Measurements from ENCODE around the gene MRPL46.
A peak's percentile ranks its signal among the peaks of the same experiment; 100 is the strongest.

The MRPL46 gene

DNA sequence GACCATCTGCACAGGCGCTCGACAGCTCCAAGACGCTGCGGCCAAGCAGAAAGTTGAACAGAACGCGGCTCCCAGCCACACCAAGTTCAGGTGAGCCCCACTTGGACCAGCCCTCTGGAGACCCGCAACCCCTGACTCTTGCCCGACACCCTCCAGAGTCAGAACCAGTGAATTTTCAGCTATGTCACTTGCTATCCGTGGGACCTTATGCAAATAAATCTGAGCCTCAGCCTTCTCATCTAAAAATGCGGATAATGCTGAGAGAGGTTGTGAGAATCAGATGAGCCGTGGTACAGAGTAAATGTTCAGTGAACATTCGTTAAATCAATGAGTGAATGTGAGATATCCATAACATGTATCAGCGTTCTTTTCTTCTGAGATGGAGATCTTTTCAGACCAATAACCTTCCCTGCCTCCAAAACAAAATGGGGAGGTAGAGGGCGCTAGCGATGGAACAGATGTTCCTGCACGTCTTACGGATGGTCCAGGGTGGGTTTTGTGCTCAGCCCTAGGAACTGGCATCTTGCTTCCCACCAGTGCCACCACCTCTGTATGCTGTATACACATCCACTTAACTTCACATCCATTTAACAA lies 844 bp upstream of the MRPL46 start:
- Histone ChIP-seq H3K27ac (ENCODE audit: insufficient read depth, low read length, poor library complexity, severe bottlenecking) (peak overlapping the region; percentile 87), H3K36me3 (ENCODE audit: control insufficient read depth, insufficient read depth, low read length) (peaks cover 29% of the 10 kb centered on the region), H3K4me1 (ENCODE audit: control insufficient read depth, insufficient read depth, low read length, poor library complexity, severe bottlenecking) (peaks cover 12% of the 10 kb centered on the region), H3K27me3 (replicated peaks; ENCODE audit: control insufficient read depth, insufficient read depth, low read length, poor library complexity, severe bottlenecking) (no peaks in the 10 kb centered on the region), H3K9me3 (ENCODE audit: control insufficient read depth, low read length) (no peaks in the 10 kb centered on the region), H3K4me3 (ENCODE audit: insufficient read depth, low read depth, low read length, poor library complexity, severe bottlenecking) (peak overlapping the region; percentile 81)
- no peak for DNase-seq

DNA sequence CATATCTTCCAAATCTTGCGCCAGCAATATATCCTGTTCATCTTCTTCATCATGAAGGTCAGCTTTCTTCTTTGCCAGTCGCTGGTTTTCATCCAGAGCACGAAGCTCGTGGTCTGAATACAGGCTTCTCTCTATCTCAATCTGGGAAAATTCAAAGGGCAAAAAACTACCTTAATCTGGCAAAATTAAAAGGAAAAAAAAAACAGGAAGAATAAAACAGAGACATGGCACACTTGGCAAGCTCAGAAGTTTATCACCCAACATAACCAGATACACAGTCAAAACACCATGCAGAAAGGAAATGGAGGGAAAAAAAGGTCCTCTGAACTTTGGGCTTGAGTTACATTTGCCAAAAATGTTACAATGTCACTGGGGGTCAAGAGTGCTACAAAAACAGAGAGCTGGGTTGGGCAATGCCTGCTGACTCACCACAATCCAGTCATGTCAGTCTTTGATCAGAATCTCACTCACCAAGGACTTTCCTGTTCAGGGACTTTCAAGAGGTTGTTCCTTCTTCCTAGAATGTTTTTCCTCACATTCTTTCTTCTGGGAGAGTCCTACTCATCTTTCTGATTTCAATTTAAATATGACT lies 1.5 kb downstream of the MRPL46 start:
- Histone ChIP-seq H3K36me3 (ENCODE audit: control insufficient read depth, insufficient read depth, low read length) (peaks cover 44% of the 10 kb centered on the region), H3K27ac (ENCODE audit: insufficient read depth, low read length, poor library complexity, severe bottlenecking) (no peak overlapping the region)
- no peak for DNase-seq

DNA sequence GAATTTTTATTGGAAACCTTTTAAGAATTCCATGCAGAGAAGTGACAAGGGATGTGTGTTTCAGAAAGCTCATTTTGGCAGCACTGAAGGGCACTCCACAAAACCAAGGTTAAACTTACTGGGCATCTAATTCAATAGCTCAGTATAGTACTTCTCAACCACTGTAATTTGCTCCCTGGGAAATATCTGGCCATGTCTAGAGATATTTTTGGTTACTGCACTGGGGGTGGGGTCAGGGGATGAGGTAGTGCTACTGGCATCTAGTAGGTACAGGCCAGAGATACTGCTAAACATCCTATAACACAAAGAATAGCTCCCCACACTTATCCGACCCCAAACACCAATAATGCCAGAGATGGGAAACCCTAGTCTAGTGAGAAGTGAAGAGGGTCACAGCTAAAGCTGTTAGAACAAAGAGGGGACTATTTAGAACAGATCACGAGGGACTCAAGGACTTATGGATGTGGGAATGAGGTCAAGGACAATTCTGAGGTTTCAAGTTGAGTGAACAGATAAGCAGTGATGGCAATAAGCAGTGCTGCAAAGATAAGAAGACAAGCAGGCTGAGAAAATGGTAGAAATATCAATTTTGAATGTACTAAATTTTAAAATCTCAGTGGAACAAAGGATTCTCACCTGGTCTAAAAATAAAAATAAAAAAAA lies 3.2 kb downstream of the MRPL46 start:
- Histone ChIP-seq H3K27me3 (replicated peaks; ENCODE audit: control insufficient read depth, insufficient read depth, low read length, poor library complexity, severe bottlenecking) (no peaks in the 10 kb centered on the region), H3K27ac (ENCODE audit: insufficient read depth, low read length, poor library complexity, severe bottlenecking) (no peak overlapping the region), H3K4me3 (ENCODE audit: insufficient read depth, low read depth, low read length, poor library complexity, severe bottlenecking) (no peak overlapping the region), H3K36me3 (ENCODE audit: control insufficient read depth, insufficient read depth, low read length) (peaks cover 59% of the 10 kb centered on the region), H3K9me3 (ENCODE audit: control insufficient read depth, low read length) (no peaks in the 10 kb centered on the region), H3K4me1 (ENCODE audit: control insufficient read depth, insufficient read depth, low read length, poor library complexity, severe bottlenecking) (peaks cover 12% of the 10 kb centered on the region)
- no peak for DNase-seq

More for the DNA sequence above, 1.5 kb downstream of the MRPL46 start:
- H3K4me3 ChIP-seq (ENCODE audit: insufficient read depth, low read depth, low read length, poor library complexity, severe bottlenecking), result no peak overlapping the region
- no peaks in the 10 kb centered on the region for H3K27me3 ChIP-seq (replicated peaks; ENCODE audit: control insufficient read depth, insufficient read depth, low read length, poor library complexity, severe bottlenecking)
- peaks cover 12% of the 10 kb centered on the region for H3K4me1 ChIP-seq (ENCODE audit: control insufficient read depth, insufficient read depth, low read length, poor library complexity, severe bottlenecking)
- H3K9me3 ChIP-seq (ENCODE audit: control insufficient read depth, low read length), result no peaks in the 10 kb centered on the region

DNA sequence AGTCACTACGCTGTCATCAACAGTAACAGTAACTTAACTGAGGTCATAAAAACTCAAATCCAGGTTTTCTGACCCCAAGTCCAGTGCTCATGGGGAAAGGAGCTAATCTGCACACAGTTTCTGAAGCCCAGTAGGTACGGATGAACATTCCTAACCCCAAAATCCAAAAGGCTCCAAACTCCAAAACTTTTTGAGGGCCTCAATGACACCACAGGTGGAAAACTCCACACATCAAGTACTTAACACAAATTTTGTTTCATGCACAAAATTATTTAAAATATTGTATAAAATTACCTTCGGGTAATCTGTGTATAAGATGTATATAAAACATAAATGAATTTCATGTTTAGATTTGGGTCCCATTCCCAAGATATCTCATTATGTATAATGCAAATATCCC lies 10.5 kb downstream of the MRPL46 start:
- H3K4me1 ChIP-seq (ENCODE audit: control insufficient read depth, insufficient read depth, low read length, poor library complexity, severe bottlenecking), result no peaks in the 10 kb centered on the region
- H3K9me3 ChIP-seq (ENCODE audit: control insufficient read depth, low read length), result no peaks in the 10 kb centered on the region
- no peak overlapping the region for H3K4me3 ChIP-seq (ENCODE audit: insufficient read depth, low read depth, low read length, poor library complexity, severe bottlenecking)
- DNase-seq, result no peak
- H3K27me3 ChIP-seq (replicated peaks; ENCODE audit: control insufficient read depth, insufficient read depth, low read length, poor library complexity, severe bottlenecking), result no peaks in the 10 kb centered on the region
- H3K27ac ChIP-seq (ENCODE audit: insufficient read depth, low read length, poor library complexity, severe bottlenecking), result no peak overlapping the region
- H3K36me3 ChIP-seq (ENCODE audit: control insufficient read depth, insufficient read depth, low read length), result peaks cover 34% of the 10 kb centered on the region

DNA sequence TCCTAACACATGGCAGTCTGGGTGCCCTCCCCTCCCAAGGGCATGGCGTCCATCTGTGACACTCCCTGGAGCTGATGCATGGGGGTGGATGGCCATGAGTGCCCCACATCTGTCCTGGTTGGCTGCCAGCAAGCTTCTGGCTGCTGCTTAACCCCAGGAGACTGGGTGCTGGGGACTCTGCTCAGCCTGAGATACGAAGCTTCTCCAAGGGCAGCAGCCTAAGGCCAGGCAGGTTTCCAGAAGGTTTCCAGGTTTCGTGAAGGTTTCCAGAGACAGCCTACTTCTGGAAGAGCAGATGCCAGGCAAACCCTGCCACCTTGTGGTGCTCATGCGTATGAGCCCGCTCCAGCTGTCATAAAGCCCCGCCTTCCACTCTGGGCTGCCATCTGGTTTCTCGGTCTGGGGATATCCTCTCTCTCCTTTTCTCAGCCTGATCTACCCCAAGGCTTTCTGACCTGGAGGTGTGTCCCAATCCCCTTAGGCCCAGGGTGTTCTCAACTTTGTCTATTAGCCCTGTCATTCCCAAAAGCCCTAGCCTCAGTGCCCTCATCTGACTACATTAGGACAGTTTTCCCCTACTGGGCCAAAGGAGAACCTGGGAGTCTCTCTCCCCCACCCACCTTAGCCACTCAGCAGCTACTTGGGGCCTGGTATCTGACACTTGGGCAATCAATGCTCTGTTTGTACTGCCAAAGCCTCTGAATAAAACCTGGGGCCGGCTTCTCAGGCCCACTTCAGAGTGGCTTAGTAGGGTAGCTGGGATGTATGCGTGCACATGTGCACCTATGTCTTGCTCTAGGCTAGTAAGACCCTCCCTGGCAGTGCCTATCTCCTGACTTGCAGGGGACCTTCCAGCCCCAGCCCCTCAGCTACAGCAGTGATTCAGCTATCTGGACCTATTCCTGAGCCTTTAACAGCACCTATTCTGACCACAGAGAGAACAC lies 12.0 kb downstream of the MRPL46 start:
- H3K27ac ChIP-seq (ENCODE audit: insufficient read depth, low read length, poor library complexity, severe bottlenecking), result peak overlapping the region; percentile 3

DNA sequence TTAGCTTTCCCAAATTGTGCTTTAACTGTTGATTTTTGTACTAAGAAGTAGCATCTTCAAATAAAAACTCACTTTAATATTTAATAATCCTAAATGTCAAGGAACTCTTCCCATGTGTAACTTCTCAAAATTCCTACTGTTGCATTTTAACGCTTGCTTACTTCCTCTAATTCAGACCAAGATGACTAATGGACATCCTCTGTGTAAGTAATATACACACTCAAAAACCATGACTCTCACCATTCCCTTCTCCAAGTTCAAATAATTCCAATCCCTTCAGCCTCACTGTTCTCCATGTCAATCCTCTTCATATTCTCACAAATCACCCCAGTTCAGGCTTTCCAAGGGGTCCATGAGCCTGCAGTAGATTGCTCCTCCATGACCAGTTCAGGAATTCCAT lies 13.0 kb downstream of the MRPL46 start:
- Histone ChIP-seq H3K9me3 (ENCODE audit: control insufficient read depth, low read length) (no peaks in the 10 kb centered on the region), H3K4me3 (ENCODE audit: insufficient read depth, low read depth, low read length, poor library complexity, severe bottlenecking) (no peak overlapping the region), H3K27me3 (replicated peaks; ENCODE audit: control insufficient read depth, insufficient read depth, low read length, poor library complexity, severe bottlenecking) (no peaks in the 10 kb centered on the region), H3K36me3 (ENCODE audit: control insufficient read depth, insufficient read depth, low read length) (peaks cover 13% of the 10 kb centered on the region), H3K27ac (ENCODE audit: insufficient read depth, low read length, poor library complexity, severe bottlenecking) (no peak overlapping the region), H3K4me1 (ENCODE audit: control insufficient read depth, insufficient read depth, low read length, poor library complexity, severe bottlenecking) (no peaks in the 10 kb centered on the region)
- DNase-seq, result no peak

More for the DNA sequence above, 12.0 kb downstream of the MRPL46 start:
- H3K36me3 ChIP-seq (ENCODE audit: control insufficient read depth, insufficient read depth, low read length), result peaks cover 22% of the 10 kb centered on the region
- no peak for DNase-seq
- no peaks in the 10 kb centered on the region for H3K27me3 ChIP-seq (replicated peaks; ENCODE audit: control insufficient read depth, insufficient read depth, low read length, poor library complexity, severe bottlenecking)
- no peak overlapping the region for H3K4me3 ChIP-seq (ENCODE audit: insufficient read depth, low read depth, low read length, poor library complexity, severe bottlenecking)
- H3K4me1 ChIP-seq (ENCODE audit: control insufficient read depth, insufficient read depth, low read length, poor library complexity, severe bottlenecking), result no peaks in the 10 kb centered on the region
- no peaks in the 10 kb centered on the region for H3K9me3 ChIP-seq (ENCODE audit: control insufficient read depth, low read length)

DNA sequence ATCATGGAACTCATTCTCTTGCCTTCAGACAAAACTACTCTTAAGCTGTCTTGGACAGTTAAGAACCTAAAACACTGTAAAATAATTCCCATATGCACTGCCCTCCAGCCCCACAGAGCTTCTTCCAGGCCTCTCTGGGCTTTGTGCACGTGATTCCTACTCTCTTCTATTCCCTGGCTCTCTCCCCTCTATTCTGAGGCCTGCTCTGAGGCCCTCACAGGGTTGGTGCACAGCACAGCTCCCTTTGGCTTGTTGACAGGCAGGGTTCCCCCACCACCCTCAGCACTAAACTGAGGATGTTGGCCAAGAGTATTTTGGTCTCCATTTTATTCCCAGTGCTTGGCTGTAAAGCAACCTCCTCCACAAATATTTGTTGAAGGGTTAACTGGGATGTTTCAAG lies 13.5 kb downstream of the MRPL46 start:
- DNase-seq, result no peak
- Histone ChIP-seq H3K27ac (ENCODE audit: insufficient read depth, low read length, poor library complexity, severe bottlenecking) (no peak overlapping the region), H3K4me1 (ENCODE audit: control insufficient read depth, insufficient read depth, low read length, poor library complexity, severe bottlenecking) (no peaks in the 10 kb centered on the region), H3K27me3 (replicated peaks; ENCODE audit: control insufficient read depth, insufficient read depth, low read length, poor library complexity, severe bottlenecking) (no peaks in the 10 kb centered on the region), H3K9me3 (ENCODE audit: control insufficient read depth, low read length) (no peaks in the 10 kb centered on the region), H3K36me3 (ENCODE audit: control insufficient read depth, insufficient read depth, low read length) (peaks cover 7% of the 10 kb centered on the region), H3K4me3 (ENCODE audit: insufficient read depth, low read depth, low read length, poor library complexity, severe bottlenecking) (no peak overlapping the region)

DNA sequence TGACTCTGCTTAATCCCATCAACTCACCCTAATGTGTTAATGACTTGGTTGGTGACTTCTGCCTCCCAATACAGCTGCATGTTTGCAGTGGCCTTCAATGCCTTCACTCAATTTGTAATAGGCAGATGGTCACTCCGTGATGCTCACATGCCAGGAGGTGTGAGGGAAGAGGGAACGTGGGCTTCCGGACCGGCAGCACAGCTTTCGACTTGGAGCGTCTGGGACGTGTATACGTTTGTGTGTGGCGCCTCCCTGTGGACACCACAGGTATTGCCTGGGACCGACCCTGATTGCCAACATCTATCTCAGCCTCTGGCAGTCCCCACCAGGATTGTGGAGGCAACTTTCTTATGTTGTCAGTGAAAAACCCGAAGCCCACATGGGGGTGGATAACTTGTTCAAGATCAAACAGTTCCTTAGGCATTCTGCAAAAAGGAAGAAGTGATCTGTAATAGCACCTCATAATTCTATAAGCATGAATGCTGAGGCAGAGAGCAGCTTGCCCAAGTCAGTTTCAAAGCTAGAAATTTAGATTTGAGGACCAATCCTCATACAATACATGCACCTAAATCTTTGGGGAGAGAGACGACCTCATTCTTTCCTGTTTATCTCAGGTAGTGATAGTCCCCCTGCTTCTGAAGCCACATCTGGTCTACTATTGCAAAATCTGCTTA lies 16.9 kb downstream of the MRPL46 start:
- Histone ChIP-seq H3K27ac (ENCODE audit: insufficient read depth, low read length, poor library complexity, severe bottlenecking) (no peak overlapping the region), H3K36me3 (ENCODE audit: control insufficient read depth, insufficient read depth, low read length) (no peaks in the 10 kb centered on the region), H3K9me3 (ENCODE audit: control insufficient read depth, low read length) (no peaks in the 10 kb centered on the region), H3K4me1 (ENCODE audit: control insufficient read depth, insufficient read depth, low read length, poor library complexity, severe bottlenecking) (no peaks in the 10 kb centered on the region), H3K27me3 (replicated peaks; ENCODE audit: control insufficient read depth, insufficient read depth, low read length, poor library complexity, severe bottlenecking) (no peaks in the 10 kb centered on the region), H3K4me3 (ENCODE audit: insufficient read depth, low read depth, low read length, poor library complexity, severe bottlenecking) (no peak overlapping the region)
- DNase-seq, result peak in 2 of 3 donors; percentile 13 to 21

DNA sequence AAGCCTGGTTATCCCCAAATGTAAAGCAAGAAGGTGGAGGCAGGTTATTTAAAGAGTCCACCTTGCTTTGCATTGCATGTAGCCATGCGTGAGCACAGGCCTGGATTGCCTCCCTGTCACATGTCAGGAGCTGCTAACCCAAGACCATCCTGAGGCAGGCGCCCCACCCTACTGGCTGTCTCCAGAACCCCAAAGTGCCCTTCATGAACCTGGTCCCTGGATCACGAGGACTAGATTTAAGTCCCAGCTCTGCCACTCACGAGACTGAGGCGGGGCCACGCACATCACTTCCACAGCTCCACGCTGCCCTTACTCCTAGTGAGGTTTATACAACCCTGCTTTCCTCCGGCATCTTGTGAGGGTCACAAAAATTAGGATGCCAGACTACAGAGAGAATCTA lies 17.6 kb downstream of the MRPL46 start:
- DNase-seq, result no peak
- no peak overlapping the region for H3K27ac ChIP-seq (ENCODE audit: insufficient read depth, low read length, poor library complexity, severe bottlenecking)
- H3K4me3 ChIP-seq (ENCODE audit: insufficient read depth, low read depth, low read length, poor library complexity, severe bottlenecking), result no peak overlapping the region
- H3K9me3 ChIP-seq (ENCODE audit: control insufficient read depth, low read length), result no peaks in the 10 kb centered on the region
- H3K36me3 ChIP-seq (ENCODE audit: control insufficient read depth, insufficient read depth, low read length), result no peaks in the 10 kb centered on the region
- H3K27me3 ChIP-seq (replicated peaks; ENCODE audit: control insufficient read depth, insufficient read depth, low read length, poor library complexity, severe bottlenecking), result no peaks in the 10 kb centered on the region
- H3K4me1 ChIP-seq (ENCODE audit: control insufficient read depth, insufficient read depth, low read length, poor library complexity, severe bottlenecking), result no peaks in the 10 kb centered on the region

Measured in effector memory CD4-positive, alpha-beta T cell (primary cell).